Skin of body (tissue), 2 donors: ENCODE results near the gene MED16. TPM values are rescaled to one million over a fixed set of nuclear protein-coding genes. Genes with fewer than 3 reads are reported as not detected.

ENCODE experiments used
- DNase-seq: peaks from one replicate; lab custom pipeline; 2025; lab: John Stamatoyannopoulos, UW
- total RNA-seq: library from RNA; depleted of rRNA; stranded (reverse); fragments of >200 nt; gene quantifications from one replicate; pipeline ENCODE4 v1.2.3, GENCODE V29; 2014

The MED16 gene
- total RNA-seq, 1 donor from 2014 or later: 16.5 TPM

DNA sequence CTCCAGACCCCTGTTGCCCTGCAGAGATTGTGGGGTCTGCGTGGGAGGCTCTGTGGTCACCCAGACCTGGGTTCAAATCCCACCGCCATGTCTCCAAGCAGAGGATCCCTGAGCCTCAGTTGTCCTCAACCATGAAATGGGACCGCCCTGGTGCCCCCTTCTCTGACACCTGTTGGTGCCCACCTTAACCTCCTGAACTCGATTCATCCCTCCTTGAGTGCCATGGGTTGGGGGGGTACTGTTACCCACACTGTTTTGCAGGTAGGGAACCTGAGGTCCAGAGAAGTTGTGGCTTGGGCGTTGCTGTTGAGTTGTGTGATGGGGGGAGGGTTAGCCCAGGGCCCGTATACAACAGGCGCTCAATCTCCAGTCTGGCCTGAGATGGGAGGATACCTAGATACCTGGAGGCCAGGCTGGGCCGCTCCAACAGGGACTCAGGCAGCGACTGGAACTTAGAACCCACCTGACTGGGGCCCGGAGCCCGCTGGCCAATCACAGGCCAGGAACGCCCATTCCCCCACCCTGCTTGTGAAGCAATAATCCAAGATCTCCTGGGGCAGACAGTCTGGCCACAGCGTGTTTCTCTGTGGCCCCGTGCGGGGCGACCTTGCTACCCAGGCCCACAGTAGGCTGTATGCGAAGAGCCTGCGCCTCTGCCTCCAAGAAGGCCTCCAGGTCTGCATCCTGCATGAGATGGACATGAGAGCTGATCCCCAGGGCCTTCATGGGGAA, 35.6 kb upstream of the MED16 start:
- no peak for DNase-seq

GRCh38 chr19:927780-928401, 34.9 kb upstream of the MED16 start:
- no peak for DNase-seq

DNA sequence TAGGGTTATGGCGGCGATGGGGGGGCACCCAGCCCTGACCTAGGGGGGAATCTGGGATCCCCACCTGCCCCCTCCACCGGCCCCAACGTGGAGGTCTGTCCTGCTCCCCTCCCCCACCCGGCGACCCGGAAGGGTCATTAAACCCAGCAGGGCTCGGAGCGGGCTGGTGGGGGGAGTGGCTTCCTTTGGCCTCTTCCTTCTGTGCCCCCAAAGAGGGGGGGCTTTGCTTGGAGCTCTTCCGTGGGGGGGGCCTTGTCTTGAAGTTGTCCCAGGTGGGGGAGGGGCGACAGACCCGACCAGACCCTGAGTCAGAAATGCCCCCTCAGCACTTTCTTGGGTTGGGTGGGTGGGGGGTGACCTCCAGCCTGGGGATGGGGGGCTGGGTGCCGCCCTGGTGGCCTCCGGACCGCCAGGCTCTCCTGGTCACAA, 34.4 kb upstream of the MED16 start:
- DNase-seq: no peak

DNA sequence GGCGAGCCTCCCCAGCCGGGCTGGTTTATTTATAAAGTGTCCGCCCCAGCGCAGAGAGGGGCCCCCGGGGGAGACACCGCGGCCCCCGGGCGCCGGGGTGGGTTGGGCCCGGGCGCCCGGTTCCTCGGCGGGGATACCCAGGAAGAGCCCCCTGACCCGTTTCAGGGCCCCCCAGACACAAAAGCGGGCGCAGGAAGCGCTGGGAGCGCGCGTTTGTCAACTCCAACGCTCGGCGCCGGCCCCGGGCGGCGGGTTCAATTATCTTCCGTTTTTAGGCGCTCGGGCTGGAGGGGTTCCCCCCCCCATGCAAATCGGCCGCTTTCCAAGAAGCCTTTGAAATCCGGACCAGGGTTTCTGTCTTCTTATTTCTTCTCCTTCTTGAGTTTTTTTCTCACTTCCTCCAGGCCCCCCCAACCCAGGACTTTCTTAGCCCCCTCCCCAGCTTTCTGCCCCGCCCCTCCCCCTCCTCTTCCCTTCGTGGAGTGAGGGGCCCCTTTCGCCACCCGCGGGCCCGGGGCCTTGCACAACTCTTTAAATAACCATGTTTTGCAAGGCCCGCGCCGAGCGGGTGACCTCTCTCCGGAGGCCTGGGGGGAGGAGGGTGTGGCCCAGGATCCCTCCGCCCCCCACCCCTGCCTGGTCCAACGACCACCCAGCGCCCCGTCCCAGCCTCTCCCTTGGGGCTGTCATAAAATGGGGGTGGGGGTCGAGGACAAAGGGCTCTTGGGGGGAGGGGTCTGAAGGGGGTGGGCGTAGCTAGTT, 33.8 kb upstream of the MED16 start:
- no peak for DNase-seq

DNA sequence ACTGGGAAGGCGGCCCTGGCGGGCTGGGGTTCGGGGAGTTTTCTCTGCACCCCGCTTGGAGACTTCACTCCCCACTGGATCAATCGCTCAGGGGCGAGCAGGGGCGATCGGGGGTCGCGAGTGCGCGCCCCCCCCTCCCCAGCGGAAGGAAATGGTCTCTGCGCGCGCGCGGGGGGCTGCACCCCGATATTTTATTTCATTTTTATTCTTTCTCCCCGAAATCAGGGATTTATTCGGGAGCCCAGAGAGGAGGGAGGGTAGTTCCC, 33.3 kb upstream of the MED16 start:
- no peak for DNase-seq

DNA sequence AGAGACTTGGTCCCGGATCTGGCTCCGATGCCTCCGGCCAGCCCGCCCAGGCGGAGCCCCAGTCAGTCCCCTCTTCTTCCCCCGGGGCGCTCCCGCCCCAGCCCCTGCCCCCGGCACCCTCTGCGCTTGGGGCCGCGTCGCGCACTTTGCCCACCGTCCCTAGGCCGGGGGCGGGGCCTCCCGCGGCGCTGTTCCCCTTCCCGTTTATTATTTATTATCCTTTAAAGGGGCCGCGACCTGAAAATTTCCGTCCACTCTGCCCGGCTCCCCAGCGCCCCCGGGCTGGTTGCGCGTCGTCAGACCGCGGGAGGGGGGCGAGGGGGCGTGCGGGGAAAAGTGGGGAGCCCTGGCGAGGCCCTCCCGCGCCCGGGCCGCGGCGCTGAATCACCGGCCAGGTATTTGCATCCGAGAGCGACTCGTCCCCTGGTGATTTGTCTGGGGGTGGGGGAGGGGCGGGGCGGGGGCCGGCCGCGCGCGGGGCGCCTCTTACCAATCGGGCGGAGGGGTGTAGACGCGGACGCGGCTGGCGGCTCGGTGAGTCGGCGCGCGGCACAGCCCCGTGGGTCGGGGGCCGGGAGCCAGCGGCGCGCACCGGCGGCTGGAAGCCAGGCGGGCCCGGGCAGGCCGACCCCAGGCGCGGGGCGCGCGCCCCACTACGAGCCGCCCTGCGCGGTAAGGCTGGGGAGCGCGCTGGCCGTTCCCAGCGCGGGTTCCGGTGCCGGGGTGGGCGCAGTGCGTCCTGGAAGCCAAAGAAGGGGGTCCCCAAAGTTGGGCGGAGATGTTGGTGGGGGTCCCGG, 32.7 kb upstream of the MED16 start, which contains the start of gene ARID3A:
Gene ARID3A (plus strand): TSS at position 510 of the 797 bp plus-strand sequence. CDS start 3,494 bp downstream, outside the sequence.
- DNase-seq: peak; percentile 88

DNA sequence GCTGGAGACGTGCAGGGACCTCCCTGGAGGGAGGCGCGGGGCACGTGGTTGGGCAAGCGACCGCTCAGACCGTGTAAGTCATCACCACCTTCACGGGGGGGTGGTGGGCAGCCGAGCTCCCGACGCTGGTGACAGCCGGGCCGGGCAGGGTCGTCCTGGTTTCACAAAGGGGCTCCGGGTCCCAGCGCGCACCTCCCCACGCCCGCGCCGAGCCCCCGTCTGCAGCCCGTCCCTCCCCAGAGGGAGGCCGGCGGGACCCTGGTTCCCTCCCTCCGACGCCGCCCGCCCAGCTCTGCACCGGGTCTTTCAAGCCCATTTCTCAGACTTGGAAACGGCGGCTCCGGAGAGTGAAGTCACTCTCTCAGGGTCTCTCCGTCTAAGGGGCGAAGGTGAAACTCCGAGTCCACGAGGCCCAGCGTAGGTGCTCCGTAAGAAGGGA, 32.1 kb upstream of the MED16 start:
- peak; percentile 88 for DNase-seq

- no peak for DNase-seq
Measured at GRCh38 chr19:924553-925086, 31.6 kb upstream of the MED16 start.

GRCh38 chr19:920051-920864, 27.3 kb upstream of the MED16 start:
- no peak for DNase-seq

- no peak for DNase-seq
Measured at GRCh38 chr19:919199-920050, 26.4 kb upstream of the MED16 start.

DNA sequence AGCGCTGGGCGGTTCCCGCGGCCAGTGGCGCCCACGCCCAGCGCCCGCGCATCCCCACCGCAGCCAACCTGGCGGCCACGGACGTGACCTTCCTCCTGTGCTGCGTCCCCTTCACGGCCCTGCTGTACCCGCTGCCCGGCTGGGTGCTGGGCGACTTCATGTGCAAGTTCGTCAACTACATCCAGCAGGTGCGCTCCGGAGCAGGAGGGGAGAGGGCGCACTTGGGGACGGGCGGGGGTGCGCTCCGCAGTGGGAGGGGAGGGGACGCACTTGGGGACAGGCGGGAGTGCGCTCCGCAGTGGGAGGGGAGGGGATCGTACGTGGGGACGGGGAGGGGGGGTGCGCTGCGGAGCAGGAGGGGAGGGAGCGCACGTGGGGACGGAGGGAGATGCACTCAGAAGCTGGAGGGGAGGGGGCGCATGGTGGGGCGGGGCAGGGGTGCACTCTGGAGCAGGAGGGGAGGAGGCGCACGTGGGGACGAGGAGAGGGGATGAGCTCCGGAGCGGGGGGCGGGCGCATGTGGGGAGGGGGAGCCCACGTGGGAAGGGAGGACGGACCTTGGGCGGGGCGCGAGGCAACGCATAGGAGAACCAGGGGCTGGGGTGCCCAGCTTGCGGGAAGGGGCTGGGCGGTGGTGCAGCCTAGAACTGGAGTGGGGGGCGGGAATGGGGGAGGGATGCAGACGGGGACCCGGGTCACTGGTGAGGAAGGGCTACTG, 25.7 kb upstream of the MED16 start:
- no peak for DNase-seq

DNA sequence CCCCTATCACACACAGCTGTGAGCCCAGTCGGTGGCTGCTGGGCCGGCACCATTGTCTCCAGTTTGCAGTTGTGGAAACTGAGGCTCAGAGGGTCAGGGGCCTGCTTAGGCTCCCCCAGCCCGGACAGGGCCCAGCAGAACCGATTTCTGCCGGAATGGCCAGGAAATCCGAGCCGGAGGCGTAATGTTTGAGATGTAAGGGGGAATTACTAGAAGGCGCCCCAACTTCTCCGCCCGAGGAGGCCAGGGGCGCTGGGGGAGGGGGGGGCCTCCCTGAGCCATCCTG, 25.1 kb upstream of the MED16 start:
- DNase-seq: no peak

- no peak for DNase-seq
Measured at GRCh38 chr19:917323-918151, 24.6 kb upstream of the MED16 start, which contains the start of gene KISS1R. KISS1R (plus strand) TSS chr19:917333; CDS start chr19:917503, 170 bp downstream.

GRCh38 chr19:916645-917322, 23.8 kb upstream of the MED16 start:
- DNase-seq: no peak

DNA sequence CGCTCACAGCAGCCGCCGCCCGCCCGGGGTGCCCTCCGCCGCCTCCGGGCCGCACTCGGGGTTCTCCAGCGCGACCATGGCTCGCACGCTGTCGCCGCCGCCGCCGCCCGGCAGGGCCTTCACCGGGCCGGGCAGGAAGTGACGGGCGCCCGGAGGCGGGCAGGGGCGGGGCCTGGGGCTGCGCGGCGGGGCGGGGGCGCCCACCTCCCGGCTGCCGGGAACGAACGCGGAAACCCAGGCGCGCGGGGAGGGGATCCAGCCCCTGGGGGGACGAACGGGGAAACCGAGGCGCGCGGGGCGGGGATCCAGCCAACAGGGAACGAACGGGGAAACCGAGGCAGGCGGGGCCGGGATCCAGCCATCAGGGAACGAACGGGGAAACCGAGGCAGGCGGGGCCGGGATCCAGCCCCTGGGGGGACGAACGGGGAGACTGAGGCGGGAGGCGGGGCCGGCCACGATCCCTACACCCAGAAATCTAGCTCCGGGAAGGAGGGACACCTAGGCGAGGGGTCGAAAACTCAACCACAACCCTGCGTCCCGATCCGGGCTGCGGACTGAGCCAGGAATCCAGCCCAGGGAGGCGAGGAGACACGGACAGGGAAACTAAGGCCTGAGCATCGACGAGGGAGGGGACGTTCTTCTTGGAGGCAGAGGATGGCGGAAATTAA, 20.2 kb upstream of the MED16 start, which contains the start of gene R3HDM4:
Gene R3HDM4 (minus strand): TSS at position 140 of the 669 bp plus-strand sequence. CDS start 62 bp downstream, at position 78.
- peak; percentile 28 for DNase-seq

- no peak for DNase-seq
Measured at GRCh38 chr19:912181-913079, 19.4 kb upstream of the MED16 start.
